OCI-LY7 (cell line): ENCODE measurements around the gene SH3RF3.

ENCODE experiments used
- CTCF ChIP-seq: fragments of 200-600 bp; sonication (generic); conservative IDR thresholded peaks from 2 replicates; pipeline ENCODE4 v1.5.1; 2014; ENCODE audit warnings: mild to moderate bottlenecking, antibody characterized with exemption, low read length, moderate library complexity, mixed read lengths
- EZH2phosphoT487 ChIP-seq: fragments of 200-600 bp; sonication (generic); IDR thresholded peaks from 2 replicates; pipeline ENCODE4 v1.6.1; 2018; ENCODE audit warnings: low read depth, borderline replicate concordance, mild to moderate bottlenecking, mixed run types, antibody characterized with exemption, low read length, moderate library complexity, mixed read lengths

- TF ChIP-seq EZH2phosphoT487, result no peak
- TF ChIP-seq CTCF, result no peak
These were observed 222.3 kb downstream of the SH3RF3 start for GRCh38 chr2:109351164-109351756.
